Measurements from ENCODE around the gene RBM12.

The RBM12 gene

DNA sequence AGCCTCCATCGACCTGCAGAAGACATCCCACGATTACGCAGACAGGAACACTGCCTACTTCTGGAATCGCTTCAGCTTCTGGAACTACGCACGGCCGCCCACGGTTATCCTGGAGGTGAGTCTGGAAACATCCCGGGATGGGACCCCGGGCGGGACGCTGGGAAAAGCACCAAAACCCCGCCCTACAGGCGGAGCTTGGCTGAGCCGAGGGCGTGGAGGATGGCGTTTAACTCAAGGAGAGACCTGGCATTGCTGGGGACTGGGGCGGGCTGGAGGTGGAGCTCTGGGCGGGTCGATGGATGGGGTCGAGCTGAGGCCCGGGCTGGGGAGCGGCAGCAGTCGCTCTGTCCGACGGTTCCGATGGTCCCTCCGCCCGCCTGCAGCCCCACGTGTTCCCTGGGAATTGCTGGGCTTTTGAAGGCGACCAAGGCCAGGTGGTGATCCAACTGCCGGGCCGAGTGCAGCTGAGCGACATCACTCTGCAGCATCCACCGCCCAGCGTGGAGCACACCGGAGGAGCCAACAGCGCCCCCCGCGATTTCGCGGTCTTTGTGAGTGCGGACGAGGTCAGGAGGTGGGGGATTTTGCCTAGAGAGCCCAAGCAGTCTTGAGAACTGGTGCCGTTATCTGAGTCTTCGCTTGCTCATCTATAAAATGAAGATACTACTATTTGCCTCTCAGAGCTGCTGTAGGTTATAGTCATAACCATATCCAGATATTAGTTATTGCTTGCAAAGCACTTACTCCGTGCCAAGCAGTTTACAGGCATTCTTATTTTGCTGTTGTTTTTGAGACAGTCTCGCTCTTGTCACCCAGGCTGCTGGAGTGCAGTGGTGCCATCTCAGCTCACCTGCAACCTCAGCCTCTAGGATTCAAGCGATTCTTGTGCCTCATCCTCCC is 45.3 kb downstream of the RBM12 start:
- no peaks in the 10 kb centered on the region for H4K20me1 ChIP-seq (ENCODE audit: insufficient read depth, low read length)
- H3K4me3 ChIP-seq (ENCODE audit: low read depth in 1 of 2, low read length in 2 of 2), result peak overlapping the region; percentile 25 to 66; a peak in 3 of 4 replicates
- H3K36me3 ChIP-seq (ENCODE audit: insufficient read depth, low read length), result no peaks in the 10 kb centered on the region
- peak overlapping the region; percentile 52 for H3K9ac ChIP-seq (ENCODE audit: low read depth, low read length)
- H3K4me2 ChIP-seq (ENCODE audit: insufficient read depth, low read length), result peak overlapping the region; percentile 95
- peak overlapping the region; percentile 48; the same call in 1 of the 2 replicates for H3K27ac ChIP-seq (ENCODE audit: low read length)
- no peaks in the 10 kb centered on the region for H3K79me2 ChIP-seq (ENCODE audit: insufficient read depth, low read length)
- ATAC-seq (ENCODE audit: insufficient read depth, low read depth), result peak; percentile 62
- TF ChIP-seq EZH2 (IDR thresholded peaks at IDR 0.05; ENCODE audit: borderline replicate concordance, low read depth, low read length, severe bottlenecking), result no peak
- TF ChIP-seq, protein P1, sequence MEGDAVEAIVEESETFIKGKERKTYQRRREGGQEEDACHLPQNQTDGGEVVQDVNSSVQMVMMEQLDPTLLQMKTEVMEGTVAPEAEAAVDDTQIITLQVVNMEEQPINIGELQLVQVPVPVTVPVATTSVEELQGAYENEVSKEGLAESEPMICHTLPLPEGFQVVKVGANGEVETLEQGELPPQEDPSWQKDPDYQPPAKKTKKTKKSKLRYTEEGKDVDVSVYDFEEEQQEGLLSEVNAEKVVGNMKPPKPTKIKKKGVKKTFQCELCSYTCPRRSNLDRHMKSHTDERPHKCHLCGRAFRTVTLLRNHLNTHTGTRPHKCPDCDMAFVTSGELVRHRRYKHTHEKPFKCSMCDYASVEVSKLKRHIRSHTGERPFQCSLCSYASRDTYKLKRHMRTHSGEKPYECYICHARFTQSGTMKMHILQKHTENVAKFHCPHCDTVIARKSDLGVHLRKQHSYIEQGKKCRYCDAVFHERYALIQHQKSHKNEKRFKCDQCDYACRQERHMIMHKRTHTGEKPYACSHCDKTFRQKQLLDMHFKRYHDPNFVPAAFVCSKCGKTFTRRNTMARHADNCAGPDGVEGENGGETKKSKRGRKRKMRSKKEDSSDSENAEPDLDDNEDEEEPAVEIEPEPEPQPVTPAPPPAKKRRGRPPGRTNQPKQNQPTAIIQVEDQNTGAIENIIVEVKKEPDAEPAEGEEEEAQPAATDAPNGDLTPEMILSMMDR (IDR thresholded peaks at IDR 0.05; ENCODE audit: borderline replicate concordance, extremely low read depth, low read length, poor library complexity, severe bottlenecking), result peak; percentile 94
- peaks cover 38% of the 10 kb centered on the region for H3K4me1 ChIP-seq (ENCODE audit: insufficient read depth, low read length)
- no peaks in the 10 kb centered on the region for H3K27me3 ChIP-seq (ENCODE audit: insufficient read depth, low read length, poor library complexity)
- peak; percentile 82 for DNase-seq
- peak overlapping the region; percentile 88 for H2AFZ ChIP-seq (ENCODE audit: low read depth, low read length)
- no peaks in the 10 kb centered on the region for H3K9me3 ChIP-seq (ENCODE audit: insufficient read depth, low read length, severe bottlenecking)

DNA sequence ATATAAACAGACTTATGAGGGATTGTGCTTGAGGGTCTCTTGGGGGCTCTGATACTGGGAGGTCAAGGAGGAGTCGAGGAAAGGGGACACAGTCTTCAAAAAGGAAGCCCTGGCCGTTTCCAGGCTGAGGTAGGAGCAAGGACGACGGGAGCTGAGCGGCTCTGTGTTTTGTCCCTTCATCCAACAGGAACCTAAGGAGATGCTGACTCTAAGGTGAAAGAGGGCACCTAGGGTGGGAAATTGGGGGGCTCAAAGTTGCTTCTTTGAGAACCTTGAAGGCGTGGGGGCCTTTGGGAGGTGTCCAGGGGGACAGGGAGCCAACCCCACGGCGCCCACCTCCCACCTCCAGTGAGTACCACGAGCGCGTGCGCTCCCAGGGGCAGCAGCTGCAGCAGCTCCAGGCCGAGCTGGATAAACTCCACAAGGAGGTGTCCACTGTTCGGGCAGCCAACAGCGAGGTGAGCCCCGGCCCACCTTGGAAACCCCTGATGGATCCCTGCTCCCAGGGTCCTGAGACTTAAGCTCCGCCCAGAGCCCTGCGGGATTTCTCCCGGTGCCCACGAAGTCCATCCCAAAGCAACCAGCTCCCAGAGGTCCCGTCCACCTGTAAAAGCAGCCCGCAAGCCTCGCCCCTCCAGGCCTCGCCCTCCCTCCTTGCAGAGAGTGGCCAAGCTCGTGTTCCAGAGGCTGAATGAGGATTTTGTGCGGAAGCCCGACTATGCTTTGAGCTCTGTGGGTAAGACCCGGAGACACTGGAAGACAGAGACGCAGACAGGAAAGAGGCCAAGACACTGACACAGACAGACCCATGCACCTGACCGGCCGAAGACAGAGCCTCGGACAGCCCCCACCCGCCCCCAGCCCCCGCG is 46.2 kb downstream of the RBM12 start:
- TF ChIP-seq EZH2 (IDR thresholded peaks at IDR 0.05; ENCODE audit: borderline replicate concordance, low read depth, low read length, severe bottlenecking), result no peak
- TF ChIP-seq, protein P1 (IDR thresholded peaks at IDR 0.05; ENCODE audit: borderline replicate concordance, extremely low read depth, low read length, poor library complexity, severe bottlenecking), result no peak
- Histone ChIP-seq H3K27me3 (ENCODE audit: insufficient read depth, low read length, poor library complexity) (no peaks in the 10 kb centered on the region), H4K20me1 (ENCODE audit: insufficient read depth, low read length) (no peaks in the 10 kb centered on the region), H3K79me2 (ENCODE audit: insufficient read depth, low read length) (no peaks in the 10 kb centered on the region), H3K27ac (ENCODE audit: low read length) (no peak overlapping the region), H2AFZ (ENCODE audit: low read depth, low read length) (peak overlapping the region; percentile 42; the same call in 1 of the 2 replicates), H3K4me1 (ENCODE audit: insufficient read depth, low read length) (peaks cover 38% of the 10 kb centered on the region), H3K9ac (ENCODE audit: low read depth, low read length) (peak overlapping the region; percentile 25), H3K4me3 (ENCODE audit: low read depth in 1 of 2, low read length in 2 of 2) (peak overlapping the region in 1 of 2 experiments; percentile 66; a peak in 2 of 4 replicates), H3K36me3 (ENCODE audit: insufficient read depth, low read length) (no peaks in the 10 kb centered on the region), H3K9me3 (ENCODE audit: insufficient read depth, low read length, severe bottlenecking) (no peaks in the 10 kb centered on the region), H3K4me2 (ENCODE audit: insufficient read depth, low read length) (peak overlapping the region; percentile 95)
- no peak for DNase-seq
- ATAC-seq (ENCODE audit: insufficient read depth, low read depth), result no peak

DNA sequence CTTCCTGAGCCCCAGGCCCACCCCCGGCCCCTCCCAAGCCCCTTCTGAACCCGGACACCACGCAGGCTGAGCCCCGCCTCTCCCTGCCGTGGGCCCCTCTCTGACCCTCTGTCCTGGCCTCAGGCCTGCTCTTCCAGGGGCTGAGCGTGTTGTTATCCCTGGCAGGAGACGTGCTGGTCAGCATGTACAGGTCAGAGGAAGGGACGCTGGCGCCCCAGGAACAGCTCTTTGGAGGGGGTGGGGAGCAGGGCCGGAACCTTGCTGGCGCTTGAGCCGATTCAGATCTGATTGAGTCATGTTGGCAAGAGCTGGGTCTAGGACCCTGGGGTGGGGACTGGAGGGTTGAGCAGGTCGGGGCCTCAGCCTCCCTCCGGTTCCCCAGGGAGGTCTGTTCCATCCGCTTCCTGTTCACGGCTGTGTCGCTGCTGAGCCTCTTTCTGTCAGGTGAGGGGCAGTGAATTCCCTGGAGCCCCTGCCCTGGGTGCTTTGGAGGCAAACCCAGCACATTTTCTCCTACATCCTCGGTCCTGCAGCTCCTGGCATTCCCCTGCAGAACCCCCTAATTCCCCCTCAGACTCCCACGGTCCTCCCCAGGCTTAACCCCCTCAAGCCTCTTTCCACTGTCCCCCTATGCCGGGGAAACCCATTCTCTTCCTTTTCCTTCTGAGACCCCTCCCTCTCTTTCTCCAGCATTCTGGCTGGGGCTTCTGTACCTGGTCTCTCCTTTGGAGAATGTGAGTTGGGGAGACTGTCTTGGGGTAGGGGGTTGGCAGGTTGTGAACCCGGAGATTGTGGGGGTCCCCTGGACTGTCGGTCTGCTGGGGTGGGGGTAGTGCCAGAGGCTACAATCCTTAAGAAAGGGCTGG is 47.1 kb downstream of the RBM12 start:
- ATAC-seq (ENCODE audit: insufficient read depth, low read depth) (no peak), DNase-seq (no peak)
- Histone ChIP-seq H4K20me1 (ENCODE audit: insufficient read depth, low read length) (no peaks in the 10 kb centered on the region), H3K9me3 (ENCODE audit: insufficient read depth, low read length, severe bottlenecking) (no peaks in the 10 kb centered on the region), H3K27ac (ENCODE audit: low read length) (no peak overlapping the region), H3K4me2 (ENCODE audit: insufficient read depth, low read length) (peak overlapping the region; percentile 95; the same call in 1 of the 2 replicates), H3K4me3 (ENCODE audit: low read depth in 1 of 2, low read length in 2 of 2) (no peak overlapping the region), H3K27me3 (ENCODE audit: insufficient read depth, low read length, poor library complexity) (no peaks in the 10 kb centered on the region), H2AFZ (ENCODE audit: low read depth, low read length) (no peak overlapping the region), H3K36me3 (ENCODE audit: insufficient read depth, low read length) (no peaks in the 10 kb centered on the region), H3K79me2 (ENCODE audit: insufficient read depth, low read length) (no peaks in the 10 kb centered on the region), H3K4me1 (ENCODE audit: insufficient read depth, low read length) (peaks cover 38% of the 10 kb centered on the region), H3K9ac (ENCODE audit: low read depth, low read length) (no peak overlapping the region)
- TF ChIP-seq, protein P1 (IDR thresholded peaks at IDR 0.05; ENCODE audit: borderline replicate concordance, extremely low read depth, low read length, poor library complexity, severe bottlenecking), result no peak
- no peak for TF ChIP-seq EZH2 (IDR thresholded peaks at IDR 0.05; ENCODE audit: borderline replicate concordance, low read depth, low read length, severe bottlenecking)
